ENCODE results near the gene PTPRU. TPM values are rescaled to one million over a fixed set of nuclear protein-coding genes. Genes with fewer than 3 reads are reported as not detected.

The PTPRU gene
- polyA plus RNA-seq, 1 of the 3 experiments (the other 2 are of a cell fraction) = 3.5 TPM

- TF ChIP-seq, protein P1, sequence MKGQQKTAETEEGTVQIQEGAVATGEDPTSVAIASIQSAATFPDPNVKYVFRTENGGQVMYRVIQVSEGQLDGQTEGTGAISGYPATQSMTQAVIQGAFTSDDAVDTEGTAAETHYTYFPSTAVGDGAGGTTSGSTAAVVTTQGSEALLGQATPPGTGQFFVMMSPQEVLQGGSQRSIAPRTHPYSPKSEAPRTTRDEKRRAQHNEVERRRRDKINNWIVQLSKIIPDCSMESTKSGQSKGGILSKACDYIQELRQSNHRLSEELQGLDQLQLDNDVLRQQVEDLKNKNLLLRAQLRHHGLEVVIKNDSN (IDR thresholded peaks at IDR 0.05; ENCODE audit: borderline replicate concordance, low read depth) = no peak
- no peak for TF ChIP-seq TAF1 (IDR thresholded peaks at IDR 0.05; ENCODE audit: borderline replicate concordance, low read depth, low read length)
- TF ChIP-seq YY1 (IDR thresholded peaks at IDR 0.05; ENCODE audit: low read depth) = no peak
- no peak for TF ChIP-seq MXI1 (IDR thresholded peaks at IDR 0.05; ENCODE audit: low read depth, low read length)
- TF ChIP-seq FOSL2 (IDR thresholded peaks at IDR 0.05; ENCODE audit: borderline replicate concordance, low read depth) = no peak
- no peak for TF ChIP-seq CTCF (IDR thresholded peaks at IDR 0.05)
- no peak for TF ChIP-seq FOXM1 (IDR thresholded peaks at IDR 0.05; ENCODE audit: low read depth)
- no peak for TF ChIP-seq JUND (IDR thresholded peaks at IDR 0.05)
- no peak for TF ChIP-seq MEF2A (IDR thresholded peaks at IDR 0.05; ENCODE audit: borderline replicate concordance, low read depth)
- no peak for TF ChIP-seq RCOR1 (IDR thresholded peaks at IDR 0.05; ENCODE audit: low read length)
- TF ChIP-seq FOXJ3 (CRISPR knock-in tag; IDR thresholded peaks at IDR 0.05) = no peak
- TF ChIP-seq RXRA (IDR thresholded peaks at IDR 0.05; ENCODE audit: borderline replicate concordance, low read depth) = no peak
- ChIA-PET CTCF (interaction anchor here (1.1 to 1.6 kb wide), 2 partner anchors 15 to 397 kb away, joined by 3 read pairs; no protein-coding TSS in a partner anchor), POLR2A (no interaction called here)
- Histone ChIP-seq H3K27me3 (ENCODE audit: insufficient read depth) (no peaks in the 10 kb centered on the region), H3K27ac (ENCODE audit: low read depth in 2 of 2, low read length in 1 of 2) (no peak overlapping the region), H3K79me2 (ENCODE audit: insufficient read depth) (no peaks in the 10 kb centered on the region), H3K36me3 (replicated peaks in 1 of 2; ENCODE audit: control insufficient read depth in 1 of 2, insufficient read depth in 2 of 2, low read length in 1 of 2) (no peaks in the 10 kb centered on the region), H3K4me2 (no peak overlapping the region), H3K9me2 (no peaks in the 10 kb centered on the region), H3K4me1 (ENCODE audit: control insufficient read depth in 1 of 2, insufficient read depth in 2 of 2, low read depth in 1 of 2, low read length in 1 of 2) (no peaks in the 10 kb centered on the region; a peak in 1 of 4 replicates), H3K9ac (no peak overlapping the region), H3F3A (replicated peaks; ENCODE audit: insufficient read depth) (no peaks in the 10 kb centered on the region), H3K4me3 (ENCODE audit: low read depth in 2 of 2, low read length in 1 of 2) (no peak overlapping the region), H4K20me1 (ENCODE audit: insufficient read depth) (no peaks in the 10 kb centered on the region), H3K9me3 (no peaks in the 10 kb centered on the region), H2AFZ (ENCODE audit: low read depth) (no peak overlapping the region)
- WGBS (ENCODE audit: low lambda C conversion rate) = 82% methylated on average over 9 of the region's 10 CpGs
- no peak for DNase-seq
These were observed 70.3 kb downstream of the PTPRU start for GRCh38 chr1:29306471-29307140.

DNA sequence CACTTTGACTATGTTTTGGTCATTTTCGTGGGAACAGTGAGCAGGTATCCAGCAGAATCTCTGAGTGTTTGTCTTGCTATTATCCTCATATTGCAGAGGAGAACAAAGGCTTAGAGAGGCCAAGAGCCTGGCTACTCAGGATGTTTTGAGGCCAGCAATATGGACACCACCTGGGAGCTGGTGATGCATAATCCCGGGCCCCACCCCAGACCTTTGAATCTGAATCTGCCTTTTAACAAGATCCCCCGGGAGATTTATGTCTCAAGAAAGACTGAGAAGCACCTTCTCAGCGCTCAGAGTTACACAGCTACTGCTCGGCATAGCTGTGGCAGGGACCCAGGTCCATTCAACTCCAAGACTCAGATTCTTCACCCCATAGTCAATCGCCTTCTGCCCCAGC, 72.8 kb downstream of the PTPRU start:
- Histone ChIP-seq H3K4me3 (ENCODE audit: low read depth in 2 of 2, low read length in 1 of 2) (no peak overlapping the region), H3K79me2 (ENCODE audit: insufficient read depth) (no peaks in the 10 kb centered on the region), H3F3A (replicated peaks; ENCODE audit: insufficient read depth) (no peaks in the 10 kb centered on the region), H4K20me1 (ENCODE audit: insufficient read depth) (no peaks in the 10 kb centered on the region), H3K9me3 (no peaks in the 10 kb centered on the region), H3K4me2 (no peak overlapping the region), H2AFZ (ENCODE audit: low read depth) (no peak overlapping the region), H3K36me3 (replicated peaks in 1 of 2; ENCODE audit: control insufficient read depth in 1 of 2, insufficient read depth in 2 of 2, low read length in 1 of 2) (no peaks in the 10 kb centered on the region), H3K9me2 (no peaks in the 10 kb centered on the region), H3K4me1 (ENCODE audit: control insufficient read depth in 1 of 2, insufficient read depth in 2 of 2, low read depth in 1 of 2, low read length in 1 of 2) (no peaks in the 10 kb centered on the region; a peak in 1 of 4 replicates), H3K27me3 (ENCODE audit: insufficient read depth) (no peaks in the 10 kb centered on the region), H3K9ac (no peak overlapping the region), H3K27ac (ENCODE audit: low read depth in 2 of 2, low read length in 1 of 2) (no peak overlapping the region)
- WGBS (ENCODE audit: low lambda C conversion rate) = 58% methylated on average over 4 of the region's 6 CpGs
- no peak for DNase-seq
- TF ChIP-seq POLR2AphosphoS5 (IDR thresholded peaks at IDR 0.05; ENCODE audit: low read depth, low read length) = no peak
- ChIA-PET POLR2A (no interaction called here), CTCF (interaction anchor here (0.9 to 1.4 kb wide), 3 partner anchors 9 to 73 kb away, joined by 3 read pairs; partner anchors contain the start of gene PTPRU)

Data from SK-N-SH (cell line).